WTC11 (cell line): ENCODE measurements around the gene RILP.

Source experiments
- CREB1 ChIP-seq: sonication (generic); formaldehyde crosslinking; IDR thresholded peaks from 2 replicates; pipeline ENCODE4 v1.8.0; 2023; ENCODE audit warnings: mild to moderate bottlenecking, missing genetic modification reagents
- CREM ChIP-seq: sonication (generic); formaldehyde crosslinking; IDR thresholded peaks from 2 replicates; pipeline ENCODE4 v1.8.1; 2022; ENCODE audit warnings: mild to moderate bottlenecking, missing genetic modification reagents, moderate library complexity
- E2F1 ChIP-seq: sonication (generic); formaldehyde crosslinking; IDR thresholded peaks from 2 replicates; pipeline ENCODE4 v1.8.0; 2022; ENCODE audit warnings: mild to moderate bottlenecking, missing genetic modification reagents
- ETV6 ChIP-seq: sonication (generic); formaldehyde crosslinking; IDR thresholded peaks from 2 replicates; pipeline ENCODE4 v1.8.1; 2022; ENCODE audit warnings: mild to moderate bottlenecking, missing genetic modification reagents
- HMGXB4 ChIP-seq: sonication (generic); formaldehyde crosslinking; IDR thresholded peaks from 2 replicates; pipeline ENCODE4 v1.8.1; 2023; ENCODE audit warnings: mild to moderate bottlenecking, moderate library complexity, missing genetic modification reagents
- IRF2 ChIP-seq: sonication (generic); formaldehyde crosslinking; IDR thresholded peaks from 2 replicates; pipeline ENCODE4 v1.8.0; 2022; ENCODE audit warnings: low read depth, missing genetic modification reagents, borderline replicate concordance
- KAT7 ChIP-seq: sonication (generic); formaldehyde crosslinking; IDR thresholded peaks from 2 replicates; pipeline ENCODE4 v1.8.1; 2023; ENCODE audit warnings: missing genetic modification reagents, mild to moderate bottlenecking, borderline replicate concordance
- NR2C2 ChIP-seq: sonication (generic); formaldehyde crosslinking; IDR thresholded peaks from 2 replicates; pipeline ENCODE4 v1.8.0; 2022; ENCODE audit warnings: mild to moderate bottlenecking, missing genetic modification reagents
- USF1 ChIP-seq: sonication (generic); formaldehyde crosslinking; IDR thresholded peaks from 2 replicates; pipeline ENCODE4 v1.8.0; 2022; ENCODE audit warnings: mild to moderate bottlenecking, missing genetic modification reagents
- ZBTB21 ChIP-seq: sonication (generic); formaldehyde crosslinking; IDR thresholded peaks from 2 replicates; pipeline ENCODE4 v1.8.1; 2023; ENCODE audit warnings: mild to moderate bottlenecking, missing genetic modification reagents, borderline replicate concordance
- TF ChIP-seq, protein P1 (sequence below): sonication (generic); formaldehyde crosslinking; IDR thresholded peaks from 2 replicates; pipeline ENCODE4 v1.8.0; 2022; ENCODE audit warnings: mild to moderate bottlenecking, missing genetic modification reagents
- TF ChIP-seq, protein P2 (sequence below): fragments of 200-600 bp; IDR thresholded peaks from 2 replicates; pipeline ENCODE4 v1.8.0; 2022; ENCODE audit warnings: antibody characterized with exemption

DNA sequence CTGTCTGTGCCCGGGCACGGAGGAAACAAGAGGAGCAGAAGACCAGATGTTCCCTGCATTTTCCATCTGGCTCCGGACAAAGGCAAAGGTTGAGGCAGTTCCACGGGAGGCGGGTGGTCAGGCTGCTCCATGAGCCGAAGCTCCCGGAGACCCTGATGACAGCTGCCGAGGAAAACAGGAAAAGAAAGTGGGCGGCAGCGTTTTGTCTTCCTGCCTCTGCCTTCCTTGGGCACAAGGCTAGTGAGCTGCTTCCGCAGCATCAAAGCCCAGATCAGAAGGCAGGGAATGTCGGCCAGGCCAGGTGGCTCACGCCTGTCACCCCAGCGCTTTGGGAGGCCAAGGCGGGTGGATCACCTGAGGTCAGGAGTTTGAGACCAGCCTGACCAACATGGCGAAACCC is 37.3 kb downstream of the RILP start:
- no peak for TF ChIP-seq CREM
- no peak for TF ChIP-seq NR2C2 (CRISPR knock-in tag)
- TF ChIP-seq, protein P1, sequence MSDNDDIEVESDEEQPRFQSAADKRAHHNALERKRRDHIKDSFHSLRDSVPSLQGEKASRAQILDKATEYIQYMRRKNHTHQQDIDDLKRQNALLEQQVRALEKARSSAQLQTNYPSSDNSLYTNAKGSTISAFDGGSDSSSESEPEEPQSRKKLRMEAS (CRISPR knock-in tag): no peak
- TF ChIP-seq, protein P2, sequence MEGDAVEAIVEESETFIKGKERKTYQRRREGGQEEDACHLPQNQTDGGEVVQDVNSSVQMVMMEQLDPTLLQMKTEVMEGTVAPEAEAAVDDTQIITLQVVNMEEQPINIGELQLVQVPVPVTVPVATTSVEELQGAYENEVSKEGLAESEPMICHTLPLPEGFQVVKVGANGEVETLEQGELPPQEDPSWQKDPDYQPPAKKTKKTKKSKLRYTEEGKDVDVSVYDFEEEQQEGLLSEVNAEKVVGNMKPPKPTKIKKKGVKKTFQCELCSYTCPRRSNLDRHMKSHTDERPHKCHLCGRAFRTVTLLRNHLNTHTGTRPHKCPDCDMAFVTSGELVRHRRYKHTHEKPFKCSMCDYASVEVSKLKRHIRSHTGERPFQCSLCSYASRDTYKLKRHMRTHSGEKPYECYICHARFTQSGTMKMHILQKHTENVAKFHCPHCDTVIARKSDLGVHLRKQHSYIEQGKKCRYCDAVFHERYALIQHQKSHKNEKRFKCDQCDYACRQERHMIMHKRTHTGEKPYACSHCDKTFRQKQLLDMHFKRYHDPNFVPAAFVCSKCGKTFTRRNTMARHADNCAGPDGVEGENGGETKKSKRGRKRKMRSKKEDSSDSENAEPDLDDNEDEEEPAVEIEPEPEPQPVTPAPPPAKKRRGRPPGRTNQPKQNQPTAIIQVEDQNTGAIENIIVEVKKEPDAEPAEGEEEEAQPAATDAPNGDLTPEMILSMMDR: no peak
- no peak for TF ChIP-seq E2F1 (CRISPR knock-in tag)
- no peak for TF ChIP-seq HMGXB4 (CRISPR knock-in tag)
- TF ChIP-seq USF1: no peak
- no peak for TF ChIP-seq ETV6 (CRISPR knock-in tag)
- TF ChIP-seq IRF2 (CRISPR knock-in tag): no peak
- no peak for TF ChIP-seq CREB1 (CRISPR knock-in tag)
- TF ChIP-seq KAT7 (CRISPR knock-in tag): no peak
- TF ChIP-seq ZBTB21 (CRISPR knock-in tag): no peak
